Osteoblast (primary cell): Measurements from ENCODE around the gene GOLGA8B. TPM values are rescaled to one million over a fixed set of nuclear protein-coding genes. Genes with fewer than 3 reads are reported as not detected.
"Not testable (repeated sequence)": the region's sequence is repeated elsewhere in the genome, so short reads cannot be mapped to it uniquely, and the experiment has no call there.

ENCODE experiments used
- DNase-seq: peaks from one replicate; pipeline ENCODE4 v3.0.0; 2011; ENCODE audit warnings: low spot score, mixed read lengths; ENCODE audit not compliant: insufficient read length; ENCODE audit errors: missing footprints
- H2AFZ ChIP-seq: 2 replicates; pipeline ENCODE4 v1.6.0; 2011; ENCODE audit warnings: mild to moderate bottlenecking, low read length
- H3K27ac ChIP-seq: 2 replicates; pipeline ENCODE4 v1.5.1; 2011; ENCODE audit warnings: mild to moderate bottlenecking, low read depth, low read length, moderate library complexity
- H3K27me3 ChIP-seq: 2 replicates; pipeline ENCODE4 v1.6.0; 2012; ENCODE audit warnings: mild to moderate bottlenecking, control low read depth, inconsistent platforms, low read length, moderate library complexity; ENCODE audit not compliant: insufficient read depth
- H3K36me3 ChIP-seq: 2 replicates; pipeline ENCODE4 v1.5.1; 2011; ENCODE audit warnings: mild to moderate bottlenecking, low read length, control low read depth, moderate library complexity; ENCODE audit not compliant: insufficient read depth
- H3K4me1 ChIP-seq: 2 replicates; pipeline ENCODE4 v1.5.1; 2011; ENCODE audit warnings: mild to moderate bottlenecking, low read length, control low read depth, moderate library complexity; ENCODE audit not compliant: insufficient read depth
- H3K4me2 ChIP-seq: 2 replicates; pipeline ENCODE4 v1.6.0; 2011; ENCODE audit warnings: mild to moderate bottlenecking, low read length; ENCODE audit not compliant: insufficient read depth
- H3K4me3 ChIP-seq: fragments of 200-600 bp; sonication (generic); 3 replicates; pipeline ENCODE4 v1.5.1; 2012; ENCODE audit warnings: mild to moderate bottlenecking, low read length, inconsistent platforms; ENCODE audit not compliant: insufficient read depth
- H3K79me2 ChIP-seq: 2 replicates; pipeline ENCODE4 v1.6.0; 2012; ENCODE audit warnings: mild to moderate bottlenecking, low read length, control low read depth, inconsistent platforms; ENCODE audit not compliant: insufficient read depth
- H3K9me3 ChIP-seq: 2 replicates; pipeline ENCODE4 v1.5.1; 2011; ENCODE audit warnings: low read depth, low read length, control low read depth
- H4K20me1 ChIP-seq: 2 replicates; pipeline ENCODE4 v1.6.0; 2012; ENCODE audit warnings: mild to moderate bottlenecking, low read length, control low read depth; ENCODE audit not compliant: insufficient read depth
- total RNA-seq: library from RNA; depleted of rRNA; stranded (reverse); fragments of >200 nt; gene quantifications from 2 replicates; pipeline ENCODE4 v1.2.3, GENCODE V29; 2012
- TF ChIP-seq, protein P1 (sequence below): IDR thresholded peaks from 2 replicates; pipeline ENCODE4 v1.5.1; 2011; ENCODE audit warnings: mild to moderate bottlenecking, low read depth, low read length, moderate library complexity; ENCODE audit errors: extremely low read depth

Gene GOLGA8B, protein sequence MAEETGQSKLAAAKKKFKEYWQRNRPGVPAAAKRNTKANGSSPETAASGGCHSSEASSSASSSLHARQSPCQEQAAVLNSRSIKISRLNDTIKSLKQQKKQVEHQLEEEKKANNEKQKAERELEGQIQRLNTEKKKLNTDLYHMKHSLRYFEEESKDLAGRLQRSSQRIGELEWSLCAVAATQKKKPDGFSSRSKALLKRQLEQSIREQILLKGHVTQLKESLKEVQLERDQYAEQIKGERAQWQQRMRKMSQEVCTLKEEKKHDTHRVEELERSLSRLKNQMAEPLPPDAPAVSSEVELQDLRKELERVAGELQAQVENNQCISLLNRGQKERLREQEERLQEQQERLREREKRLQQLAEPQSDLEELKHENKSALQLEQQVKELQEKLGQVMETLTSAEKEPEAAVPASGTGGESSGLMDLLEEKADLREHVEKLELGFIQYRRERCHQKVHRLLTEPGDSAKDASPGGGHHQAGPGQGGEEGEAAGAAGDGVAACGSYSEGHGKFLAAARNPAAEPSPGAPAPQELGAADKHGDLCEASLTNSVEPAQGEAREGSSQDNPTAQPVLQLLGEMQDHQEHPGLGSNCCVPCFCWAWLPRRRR
- total RNA-seq: 35.9 and 57.2 TPM in 2 replicates

DNA sequence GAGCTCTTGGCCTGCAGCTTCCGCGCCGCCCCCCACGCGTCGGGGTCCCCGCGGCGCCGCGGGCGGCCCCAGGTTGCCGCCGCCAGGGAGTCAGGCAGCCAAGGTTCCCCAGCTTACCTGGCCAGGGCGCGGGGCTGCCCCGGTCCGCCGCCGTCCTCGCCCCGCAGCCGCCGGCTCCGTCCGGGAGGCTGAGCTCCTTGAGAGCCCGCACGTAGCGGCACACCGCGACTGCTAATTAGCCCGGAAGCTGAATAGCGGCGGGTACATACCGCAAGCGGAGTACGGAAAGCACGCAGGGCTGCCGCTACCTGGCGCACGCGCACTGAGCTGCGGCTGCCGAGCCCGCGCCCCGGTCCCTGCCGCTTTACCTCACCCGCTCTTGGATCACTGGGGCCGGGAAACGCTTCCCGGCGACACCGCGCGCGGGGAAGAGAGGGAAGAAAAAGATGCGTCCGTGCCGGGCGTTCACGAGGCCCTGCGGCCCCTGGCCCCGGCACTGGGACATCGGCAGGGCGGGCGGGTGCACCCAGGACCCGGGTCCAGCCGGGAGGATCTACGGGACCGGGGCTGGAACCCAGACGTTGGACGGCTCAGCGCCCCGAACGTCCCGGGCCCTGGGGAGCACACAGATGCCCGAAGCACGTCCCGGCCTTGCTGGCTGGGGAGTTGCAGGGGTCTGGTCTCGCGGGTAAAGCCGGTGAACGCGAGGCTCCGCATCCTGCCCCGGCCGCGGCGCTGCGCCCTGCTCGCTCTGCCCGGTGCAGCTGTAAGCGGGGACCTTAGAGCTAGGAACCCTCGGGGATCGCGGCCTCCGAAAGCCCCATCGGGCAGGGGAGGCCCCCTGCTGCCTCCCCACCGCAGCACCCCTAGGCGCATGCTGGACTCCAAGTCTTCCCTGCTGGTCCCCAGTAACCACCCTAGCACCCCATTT, at the start of gene GOLGA8B:
GOLGA8B (minus strand) TSS at position 253 of the 931 bp plus-strand sequence. CDS start 47,739 bp downstream, outside the sequence.
- H4K20me1 ChIP-seq: no peaks in the 10 kb centered on the region
- H3K9me3 ChIP-seq: no peaks in the 10 kb centered on the region
- TF ChIP-seq, protein P1, sequence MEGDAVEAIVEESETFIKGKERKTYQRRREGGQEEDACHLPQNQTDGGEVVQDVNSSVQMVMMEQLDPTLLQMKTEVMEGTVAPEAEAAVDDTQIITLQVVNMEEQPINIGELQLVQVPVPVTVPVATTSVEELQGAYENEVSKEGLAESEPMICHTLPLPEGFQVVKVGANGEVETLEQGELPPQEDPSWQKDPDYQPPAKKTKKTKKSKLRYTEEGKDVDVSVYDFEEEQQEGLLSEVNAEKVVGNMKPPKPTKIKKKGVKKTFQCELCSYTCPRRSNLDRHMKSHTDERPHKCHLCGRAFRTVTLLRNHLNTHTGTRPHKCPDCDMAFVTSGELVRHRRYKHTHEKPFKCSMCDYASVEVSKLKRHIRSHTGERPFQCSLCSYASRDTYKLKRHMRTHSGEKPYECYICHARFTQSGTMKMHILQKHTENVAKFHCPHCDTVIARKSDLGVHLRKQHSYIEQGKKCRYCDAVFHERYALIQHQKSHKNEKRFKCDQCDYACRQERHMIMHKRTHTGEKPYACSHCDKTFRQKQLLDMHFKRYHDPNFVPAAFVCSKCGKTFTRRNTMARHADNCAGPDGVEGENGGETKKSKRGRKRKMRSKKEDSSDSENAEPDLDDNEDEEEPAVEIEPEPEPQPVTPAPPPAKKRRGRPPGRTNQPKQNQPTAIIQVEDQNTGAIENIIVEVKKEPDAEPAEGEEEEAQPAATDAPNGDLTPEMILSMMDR: no peak
- peak within 1 kb of the TSS; percentile 82 for H2AFZ ChIP-seq
- H3K27me3 ChIP-seq: no peaks in the 10 kb centered on the region
- H3K4me1 ChIP-seq: peaks cover 4% of the 10 kb centered on the region
- peak; percentile 94 for DNase-seq
- peak within 1 kb of the TSS; percentile 87 for H3K4me2 ChIP-seq
- H3K27ac ChIP-seq: no peak within 1 kb of the TSS
- no peaks in the 10 kb centered on the region for H3K36me3 ChIP-seq
- peak within 1 kb of the TSS; percentile 82 for H3K4me3 ChIP-seq
- peaks cover 21% of the 10 kb centered on the region for H3K79me2 ChIP-seq

DNA sequence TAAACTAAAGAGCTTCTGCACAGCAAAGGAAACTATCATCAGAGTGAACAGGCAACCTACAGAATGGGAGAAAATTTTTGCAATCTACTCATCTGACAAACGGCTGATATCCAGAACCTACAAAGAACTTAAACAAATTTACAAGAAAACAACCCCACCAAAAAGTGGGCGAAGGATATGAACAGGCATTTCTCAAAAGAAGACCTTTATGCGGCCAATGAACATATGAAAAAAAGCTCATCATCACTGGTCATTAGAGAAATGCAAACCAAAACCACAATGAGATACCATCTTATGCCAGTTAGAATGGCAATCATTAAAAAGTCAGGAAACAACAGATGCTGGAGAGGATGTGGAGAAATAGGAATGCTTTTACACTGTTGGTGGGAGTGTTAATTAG, 49.7 kb upstream of the GOLGA8B start:
- not testable (repeated sequence) for H3K27me3 ChIP-seq, H4K20me1 ChIP-seq, H3K36me3 ChIP-seq, H3K4me2 ChIP-seq, H3K27ac ChIP-seq, H3K9me3 ChIP-seq, H3K79me2 ChIP-seq, DNase-seq, H3K4me3 ChIP-seq, H2AFZ ChIP-seq, H3K4me1 ChIP-seq

DNA sequence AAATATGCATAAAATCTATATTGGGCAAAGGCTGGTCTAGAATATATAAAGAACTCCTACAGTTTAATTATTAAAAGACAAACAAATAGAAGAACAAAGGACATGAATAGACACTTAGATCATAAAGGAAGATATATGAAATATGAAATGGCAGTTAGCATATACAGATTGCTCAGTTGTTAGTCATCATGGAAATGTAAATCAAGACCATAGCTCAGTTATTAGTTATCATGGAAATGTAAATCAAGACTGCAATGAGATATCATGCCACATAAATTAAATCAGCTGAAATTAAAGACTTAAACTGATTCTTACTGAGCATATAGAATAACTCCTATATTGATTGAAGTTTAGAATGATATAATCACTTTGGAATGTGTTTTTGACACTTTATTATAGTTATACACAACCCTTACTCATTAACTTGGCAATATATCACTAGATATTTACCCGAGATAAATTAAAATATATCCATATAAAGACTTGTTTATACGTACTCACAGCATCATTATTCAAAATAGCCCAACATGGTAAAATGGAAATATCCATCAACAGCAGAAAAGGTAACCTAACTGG, 45.2 kb upstream of the GOLGA8B start:
- Histone ChIP-seq H3K79me2 (no peaks in the 10 kb centered on the region), H3K4me1 (no peaks in the 10 kb centered on the region), H2AFZ (no peak overlapping the region), H3K27ac (no peak overlapping the region), H3K4me2 (no peak overlapping the region), H4K20me1 (no peaks in the 10 kb centered on the region), H3K36me3 (no peaks in the 10 kb centered on the region), H3K9me3 (no peaks in the 10 kb centered on the region), H3K4me3 (no peak overlapping the region), H3K27me3 (no peaks in the 10 kb centered on the region)
- TF ChIP-seq, protein P1: no peak
- DNase-seq: no peak

DNA sequence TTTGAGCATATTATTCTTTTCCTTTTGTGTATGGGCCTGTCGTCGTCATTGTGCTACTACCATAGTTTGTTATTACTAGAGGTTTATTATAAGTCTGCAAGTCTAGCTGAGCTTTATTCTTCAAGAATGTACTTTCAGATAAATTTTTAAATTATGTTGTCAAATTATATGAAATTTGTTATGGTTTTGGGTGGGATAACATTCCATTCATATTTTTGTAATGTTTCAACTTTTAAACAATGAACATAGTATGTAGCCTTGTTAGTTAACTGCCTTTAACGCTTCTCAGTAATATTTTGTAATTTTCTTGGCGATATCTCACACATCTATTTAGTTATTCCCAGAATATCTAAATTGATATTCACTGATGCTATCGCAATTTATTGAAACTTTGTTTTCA, 41.6 kb upstream of the GOLGA8B start:
- no peak overlapping the region for H3K27ac ChIP-seq
- no peak for DNase-seq
- H3K27me3 ChIP-seq: peaks cover 4% of the 10 kb centered on the region
- H3K4me3 ChIP-seq: no peak overlapping the region
- H3K79me2 ChIP-seq: no peaks in the 10 kb centered on the region
- no peaks in the 10 kb centered on the region for H3K36me3 ChIP-seq
- H3K4me2 ChIP-seq: no peak overlapping the region
- H3K4me1 ChIP-seq: no peaks in the 10 kb centered on the region
- TF ChIP-seq, protein P1: no peak
- no peaks in the 10 kb centered on the region for H3K9me3 ChIP-seq
- no peak overlapping the region for H2AFZ ChIP-seq
- no peaks in the 10 kb centered on the region for H4K20me1 ChIP-seq
